Memory B cell (primary cell): Measurements from ENCODE around the gene CEP70.
"Not testable (repeated sequence)": the region's sequence is repeated elsewhere in the genome, so short reads cannot be mapped to it uniquely, and the experiment has no call there.

Experiments used
- ATAC-seq: fragments of 150-1000 bp; cut with Tn5 transposase; 2 replicates; pipeline ENCODE4 v1.10.0; 2021; ENCODE audit warnings: low read depth, mild to moderate bottlenecking, moderate library complexity
- DNase-seq, 2 donors: peaks; one replicate each; pipeline ENCODE4 v3.0.0; 2022; ENCODE audit warnings: low spot score in 2 of 2
- H3K27ac Mint-ChIP-seq: one replicate; pipeline ENCODE4 v1.8.0; 2022; ENCODE audit warnings: mild to moderate bottlenecking, moderate library complexity, mixed read lengths
- H3K27me3 Mint-ChIP-seq: one replicate; pipeline ENCODE4 v1.8.0; 2022; ENCODE audit warnings: mixed read lengths
- H3K36me3 Mint-ChIP-seq: one replicate; pipeline ENCODE4 v1.8.0; 2022; ENCODE audit warnings: mild to moderate bottlenecking, mixed read lengths
- H3K4me1 Mint-ChIP-seq: one replicate; pipeline ENCODE4 v1.8.0; 2022; ENCODE audit warnings: mixed read lengths
- H3K4me3 Mint-ChIP-seq: one replicate; pipeline ENCODE4 v1.8.0; 2022; ENCODE audit warnings: mild to moderate bottlenecking, moderate library complexity, mixed read lengths
- H3K9me3 Mint-ChIP-seq: one replicate; pipeline ENCODE4 v1.8.0; 2022; ENCODE audit warnings: mixed read lengths

Gene CEP70

DNA sequence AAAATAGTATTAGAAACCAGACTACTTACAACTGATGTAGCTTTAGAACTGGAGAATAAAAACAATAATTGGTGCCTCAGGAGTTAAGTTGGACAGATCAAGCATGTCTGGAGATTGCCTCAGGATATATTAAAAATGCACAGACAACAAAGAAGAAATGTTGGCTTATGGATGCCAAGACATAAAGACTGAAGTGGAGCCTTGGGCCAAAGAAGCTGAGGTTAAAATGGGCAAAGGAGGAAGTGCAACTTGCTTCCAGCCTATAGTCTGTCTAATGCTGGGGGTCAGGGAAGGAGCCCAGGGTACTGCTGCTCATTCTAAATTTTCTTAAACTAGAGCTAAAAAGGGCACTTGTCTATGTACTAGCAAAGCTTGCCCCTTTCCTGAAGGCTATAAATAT, 82.1 kb downstream of the CEP70 start:
- H3K4me3 Mint-ChIP-seq: no peak overlapping the region
- no peaks in the 10 kb centered on the region for H3K4me1 Mint-ChIP-seq
- no peak overlapping the region for H3K27ac Mint-ChIP-seq
- H3K36me3 Mint-ChIP-seq: peaks cover 16% of the 10 kb centered on the region
- no peaks in the 10 kb centered on the region for H3K27me3 Mint-ChIP-seq
- ATAC-seq: no peak
- H3K9me3 Mint-ChIP-seq: no peaks in the 10 kb centered on the region
- DNase-seq: no peak

- Mint-ChIP-seq H3K36me3 (peaks cover 6% of the 10 kb centered on the region), H3K27me3 (no peaks in the 10 kb centered on the region), H3K27ac (no peak overlapping the region), H3K4me3 (no peak overlapping the region), H3K9me3 (no peaks in the 10 kb centered on the region), H3K4me1 (no peaks in the 10 kb centered on the region)
- no peak for ATAC-seq
- no peak for DNase-seq
These were observed 84.5 kb downstream of the CEP70 start for GRCh38 chr3:138509586-138509985.

DNA sequence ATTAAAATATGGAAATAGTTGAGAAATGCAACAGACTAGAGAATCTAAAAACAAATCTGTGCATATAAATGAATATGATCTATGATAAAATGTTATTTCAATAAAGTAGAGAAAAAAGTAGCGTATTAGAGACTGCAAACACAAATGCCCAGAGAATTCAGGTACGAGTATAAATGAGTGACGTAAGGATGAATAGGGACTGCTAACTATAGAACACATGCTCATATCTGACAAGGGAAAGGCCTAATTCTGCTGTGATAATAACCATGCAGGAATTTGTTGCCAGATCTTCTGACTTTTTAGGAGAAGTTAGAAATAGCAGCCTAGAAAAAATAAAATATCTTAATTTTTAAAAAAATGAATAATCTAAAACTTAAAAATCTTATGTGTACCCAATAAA, 86.5 kb downstream of the CEP70 start:
- H3K36me3 Mint-ChIP-seq: peaks cover 11% of the 10 kb centered on the region
- H3K4me3 Mint-ChIP-seq: no peak overlapping the region
- no peak overlapping the region for H3K27ac Mint-ChIP-seq
- DNase-seq (no peak), ATAC-seq (no peak)
- no peaks in the 10 kb centered on the region for H3K9me3 Mint-ChIP-seq
- H3K27me3 Mint-ChIP-seq: no peaks in the 10 kb centered on the region
- no peaks in the 10 kb centered on the region for H3K4me1 Mint-ChIP-seq

- DNase-seq (no peak), ATAC-seq (no peak)
- Mint-ChIP-seq H3K27ac (no peak overlapping the region), H3K4me1 (no peaks in the 10 kb centered on the region), H3K4me3 (no peak overlapping the region), H3K27me3 (no peaks in the 10 kb centered on the region), H3K9me3 (no peaks in the 10 kb centered on the region), H3K36me3 (peaks cover 14% of the 10 kb centered on the region)
These were observed 95.1 kb downstream of the CEP70 start for GRCh38 chr3:138498991-138499390.

- Mint-ChIP-seq H3K27ac (no peak overlapping the region), H3K9me3 (no peaks in the 10 kb centered on the region), H3K4me3 (no peak overlapping the region), H3K36me3 (peaks cover 17% of the 10 kb centered on the region), H3K27me3 (no peaks in the 10 kb centered on the region), H3K4me1 (no peaks in the 10 kb centered on the region)
- no peak for ATAC-seq
- no peak for DNase-seq
These were observed 96.2 kb downstream of the CEP70 start for GRCh38 chr3:138497851-138498250.

DNA sequence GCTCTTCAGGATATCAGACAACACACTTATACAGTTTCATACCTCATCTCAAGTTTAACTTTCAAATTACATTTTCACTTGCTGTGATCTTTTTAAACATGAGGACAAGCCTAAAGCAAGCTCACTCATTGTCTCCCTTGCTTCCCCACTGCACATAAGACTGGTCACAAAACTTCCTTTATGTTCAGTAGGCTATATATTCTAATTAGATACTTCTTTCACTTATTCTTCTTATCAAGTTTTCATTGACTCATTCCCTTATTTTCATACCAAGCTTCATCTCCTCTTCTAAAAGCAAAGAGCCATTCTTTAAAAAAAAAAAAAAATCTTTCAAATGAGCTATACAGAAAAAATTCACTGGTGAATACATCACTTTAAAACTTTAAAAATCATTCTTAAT, 97.0 kb downstream of the CEP70 start:
- Mint-ChIP-seq H3K27me3 (no peaks in the 10 kb centered on the region), H3K4me1 (no peaks in the 10 kb centered on the region), H3K4me3 (no peak overlapping the region), H3K36me3 (peaks cover 17% of the 10 kb centered on the region), H3K27ac (no peak overlapping the region), H3K9me3 (no peaks in the 10 kb centered on the region)
- DNase-seq: no peak
- ATAC-seq: no peak

- Mint-ChIP-seq H3K27me3 (no peaks in the 10 kb centered on the region), H3K36me3 (peaks cover 17% of the 10 kb centered on the region), H3K4me1 (no peaks in the 10 kb centered on the region), H3K9me3 (peaks cover 1% of the 10 kb centered on the region), H3K4me3 (no peak overlapping the region), H3K27ac (no peak overlapping the region)
- DNase-seq (no peak), ATAC-seq (no peak)
These were observed 97.6 kb downstream of the CEP70 start for GRCh38 chr3:138496436-138496835.

DNA sequence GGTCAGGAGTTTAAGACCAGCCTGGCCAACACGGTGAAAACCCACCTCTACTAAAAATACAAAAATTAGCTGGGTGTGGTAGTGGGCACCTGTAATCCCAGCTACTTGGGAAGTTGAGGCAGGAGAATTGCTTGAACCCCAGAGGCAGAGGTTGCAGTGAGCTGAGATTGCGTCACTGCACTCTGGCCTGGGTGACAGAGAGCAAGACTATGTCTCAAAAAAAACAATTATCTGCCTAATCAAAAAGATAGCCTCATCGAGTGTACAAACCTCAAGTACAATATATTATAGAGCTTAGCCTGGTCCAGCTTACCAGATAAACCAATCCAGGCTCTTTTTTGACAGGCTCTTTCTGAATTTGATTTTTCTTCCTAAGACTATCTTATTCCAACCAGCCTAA, 98.4 kb downstream of the CEP70 start:
- H3K27ac Mint-ChIP-seq, ATAC-seq, DNase-seq, H3K4me1 Mint-ChIP-seq, H3K27me3 Mint-ChIP-seq, H3K9me3 Mint-ChIP-seq, H3K4me3 Mint-ChIP-seq: not testable (repeated sequence)
- H3K36me3 Mint-ChIP-seq: peaks cover 15% of the 10 kb centered on the region

DNA sequence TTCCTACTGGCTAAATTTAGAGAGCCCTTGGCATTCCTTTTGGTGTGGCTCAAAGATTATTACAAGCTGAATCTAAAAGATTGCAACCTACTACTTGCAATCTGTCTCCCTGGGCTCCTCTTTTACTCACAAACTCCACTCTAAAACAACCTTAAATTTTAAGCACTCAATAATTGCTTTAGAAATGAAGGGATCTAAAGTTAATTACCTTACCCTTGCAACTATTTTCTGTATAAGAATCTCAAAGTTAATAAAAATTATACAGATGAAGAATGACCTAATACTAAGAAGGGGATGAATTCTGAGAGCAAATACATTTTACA, 99.5 kb downstream of the CEP70 start:
- H3K9me3 Mint-ChIP-seq: peaks cover 1% of the 10 kb centered on the region
- DNase-seq: no peak
- H3K27ac Mint-ChIP-seq: no peak overlapping the region
- no peaks in the 10 kb centered on the region for H3K27me3 Mint-ChIP-seq
- ATAC-seq: no peak
- H3K36me3 Mint-ChIP-seq: peaks cover 11% of the 10 kb centered on the region
- no peaks in the 10 kb centered on the region for H3K4me1 Mint-ChIP-seq
- no peak overlapping the region for H3K4me3 Mint-ChIP-seq

- Mint-ChIP-seq H3K36me3 (peaks cover 11% of the 10 kb centered on the region), H3K9me3 (peaks cover 3% of the 10 kb centered on the region), H3K27ac (no peak overlapping the region), H3K4me1 (no peaks in the 10 kb centered on the region), H3K27me3 (no peaks in the 10 kb centered on the region), H3K4me3 (no peak overlapping the region)
- ATAC-seq (no peak), DNase-seq (no peak)
These were observed 100.1 kb downstream of the CEP70 start for GRCh38 chr3:138493804-138494606.

DNA sequence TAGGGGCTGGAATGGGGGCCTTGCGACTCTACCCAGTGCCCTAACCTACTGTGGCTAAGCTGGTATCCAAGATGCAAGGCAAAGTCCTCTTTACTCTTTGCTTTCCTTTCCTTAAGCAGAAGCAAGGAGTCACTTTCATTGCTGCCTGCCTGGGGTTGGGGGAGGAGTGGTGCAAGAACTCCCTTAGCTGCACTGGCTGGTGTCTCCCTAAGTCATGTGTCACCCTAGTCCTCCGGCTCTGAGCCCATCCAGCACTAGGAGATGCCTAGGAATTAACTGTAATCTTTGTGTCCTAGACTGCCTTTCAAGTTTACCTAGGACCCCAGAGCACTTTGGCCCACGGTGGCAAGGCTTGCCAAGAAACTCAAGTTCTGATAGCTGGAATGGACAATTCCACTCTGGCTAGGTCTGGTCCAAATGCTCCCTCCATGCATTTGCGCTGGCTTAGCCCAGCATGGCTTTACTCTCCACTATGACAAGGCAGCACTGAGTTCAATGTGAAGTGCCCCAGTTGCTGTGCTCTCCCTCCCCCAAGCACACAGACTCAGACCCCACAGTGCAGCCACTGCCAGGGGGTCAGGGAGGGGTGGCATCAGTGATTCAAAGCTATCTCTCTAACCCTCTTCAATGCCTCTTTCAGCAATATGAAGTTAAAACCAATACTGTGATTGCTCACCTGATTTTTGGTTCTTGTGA, 100.9 kb downstream of the CEP70 start:
- DNase-seq (no peak), ATAC-seq (no peak)
- Mint-ChIP-seq H3K36me3 (peaks cover 13% of the 10 kb centered on the region), H3K27ac (no peak overlapping the region), H3K4me3 (no peak overlapping the region), H3K9me3 (peaks cover 7% of the 10 kb centered on the region), H3K4me1 (no peaks in the 10 kb centered on the region), H3K27me3 (no peaks in the 10 kb centered on the region)

DNA sequence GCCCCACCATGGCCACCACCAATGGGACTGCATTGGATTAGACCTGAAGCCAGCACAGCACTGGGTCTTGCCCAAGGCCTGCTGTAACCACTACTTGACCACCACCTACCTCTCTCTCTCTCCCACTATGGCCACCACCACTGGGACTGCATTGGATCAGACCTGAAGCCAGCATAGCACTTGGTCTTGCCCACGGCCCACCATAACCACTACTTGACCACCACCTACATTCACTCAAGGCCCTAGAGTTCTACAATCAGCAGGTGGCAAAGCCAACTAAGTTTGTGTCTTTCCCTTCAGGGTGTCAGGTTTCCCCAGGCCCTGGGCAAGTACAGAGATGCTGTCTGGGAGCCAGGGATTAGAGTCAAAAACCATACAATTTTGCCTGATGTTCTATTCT, 102.1 kb downstream of the CEP70 start:
- peaks cover 14% of the 10 kb centered on the region for H3K9me3 Mint-ChIP-seq
- ATAC-seq: no peak
- no peaks in the 10 kb centered on the region for H3K27me3 Mint-ChIP-seq
- peaks cover 13% of the 10 kb centered on the region for H3K36me3 Mint-ChIP-seq
- H3K4me1 Mint-ChIP-seq: no peaks in the 10 kb centered on the region
- H3K4me3 Mint-ChIP-seq: no peak overlapping the region
- no peak for DNase-seq
- H3K27ac Mint-ChIP-seq: no peak overlapping the region

DNA sequence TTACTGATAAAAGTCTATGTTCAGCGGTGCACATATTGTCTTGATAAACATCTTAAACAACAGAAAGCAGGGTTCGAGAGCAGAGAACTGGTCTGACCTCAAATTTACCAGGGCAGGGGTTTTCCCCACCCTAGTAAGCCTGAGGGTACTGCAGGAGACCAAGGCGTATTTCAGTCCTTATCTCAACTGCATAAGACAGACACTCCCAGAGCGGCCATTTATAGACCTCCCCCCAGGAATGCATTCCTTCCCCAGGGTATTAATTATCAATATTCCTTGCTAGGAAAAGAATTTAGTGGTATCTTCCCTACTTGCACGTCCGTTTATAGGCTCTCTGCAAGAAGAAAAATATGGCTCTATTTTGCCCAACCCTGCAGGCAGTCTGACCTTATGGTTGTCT, 107.5 kb downstream of the CEP70 start:
- H3K27ac Mint-ChIP-seq, H3K27me3 Mint-ChIP-seq, ATAC-seq, H3K4me3 Mint-ChIP-seq, H3K36me3 Mint-ChIP-seq, DNase-seq, H3K4me1 Mint-ChIP-seq: not testable (repeated sequence)
- H3K9me3 Mint-ChIP-seq: peaks cover 21% of the 10 kb centered on the region

- not testable (repeated sequence) for ATAC-seq, H3K27me3 Mint-ChIP-seq, H3K27ac Mint-ChIP-seq, H3K4me3 Mint-ChIP-seq, H3K4me1 Mint-ChIP-seq, H3K36me3 Mint-ChIP-seq, DNase-seq
- H3K9me3 Mint-ChIP-seq: peaks cover 21% of the 10 kb centered on the region
These were observed 109.4 kb downstream of the CEP70 start for GRCh38 chr3:138484672-138485071.

DNA sequence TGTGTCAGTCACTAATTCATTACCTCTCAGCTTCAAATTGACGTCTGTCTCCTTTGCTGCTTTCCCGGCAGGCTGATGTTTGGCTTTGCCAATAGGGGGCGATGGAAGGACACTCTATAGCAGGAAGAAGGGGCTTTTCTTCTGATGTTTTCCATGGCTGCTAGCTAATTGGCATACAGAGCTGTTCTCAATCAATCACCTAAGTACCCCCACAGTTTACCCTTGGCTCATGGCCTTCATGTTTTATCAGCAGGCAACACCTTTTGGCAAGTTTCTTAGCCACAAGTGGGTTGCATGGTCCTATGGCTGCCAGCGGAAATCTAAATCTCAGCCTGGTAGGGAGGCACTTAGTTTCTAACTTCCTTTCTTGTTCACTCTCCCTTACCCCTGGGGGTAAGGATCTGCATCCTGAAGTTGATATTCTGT, 114.6 kb downstream of the CEP70 start:
- Mint-ChIP-seq H3K36me3 (no peaks in the 10 kb centered on the region), H3K27ac (no peak overlapping the region), H3K4me3 (no peak overlapping the region), H3K9me3 (no peaks in the 10 kb centered on the region), H3K4me1 (no peaks in the 10 kb centered on the region), H3K27me3 (peaks cover 5% of the 10 kb centered on the region)
- no peak for ATAC-seq
- DNase-seq: no peak
